HG03432 (cell line): ENCODE data around the gene SPC25.
"Not testable (repeated sequence)": the region's sequence is repeated elsewhere in the genome, so short reads cannot be mapped to it uniquely, and the experiment has no call there.

Experiments used
- ATAC-seq: cut with Tn5 transposase; IDR thresholded peaks from one replicate; pipeline ENCODE4 v1.9.1; 2021; ENCODE audit warnings: mild to moderate bottlenecking, moderate library complexity; ENCODE audit not compliant: unreplicated experiment

Gene SPC25

DNA sequence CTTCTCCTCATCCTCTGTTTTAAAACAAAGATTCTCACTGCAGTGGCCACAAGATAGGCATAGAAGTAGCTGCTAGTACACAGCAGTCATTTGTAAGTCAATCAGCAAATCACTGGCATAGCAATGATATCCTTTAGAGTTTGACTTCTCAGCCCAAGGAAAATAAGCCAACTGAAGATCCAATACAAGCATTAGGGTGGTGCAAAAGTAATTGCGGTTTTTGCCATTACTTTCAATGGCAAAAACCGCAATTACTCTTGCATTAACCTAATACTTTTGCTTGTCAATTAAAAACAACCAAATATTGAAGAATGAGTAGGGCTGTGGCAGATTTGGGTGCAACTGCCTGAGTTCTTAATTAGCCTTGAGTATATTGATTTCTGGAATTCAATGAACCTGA lies 13.7 kb upstream of the SPC25 start:
- no peak for ATAC-seq

DNA sequence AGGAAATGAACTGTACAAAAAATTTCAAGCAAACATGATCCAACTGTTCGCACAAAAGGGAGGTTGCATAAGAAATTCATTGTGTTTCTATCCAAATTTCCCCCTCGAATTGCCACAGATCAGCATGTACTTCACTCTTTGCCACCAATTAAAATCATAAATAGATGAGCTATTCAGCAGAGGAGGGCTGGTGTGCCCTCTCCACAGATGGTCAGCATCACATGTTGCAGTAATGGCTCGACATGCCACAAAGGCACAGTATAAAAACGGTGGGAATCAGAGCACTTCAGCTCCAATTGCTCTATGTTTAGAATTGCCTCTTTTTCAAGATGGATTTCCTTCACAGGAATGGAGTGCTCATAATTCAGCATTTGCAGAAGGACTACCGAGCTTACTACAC lies 10.8 kb upstream of the SPC25 start, which contains the start of gene G6PC2:
Gene G6PC2 (plus strand): TSS at position 289 of the 400 bp plus-strand sequence. CDS start 41 bp downstream, at position 330.
- no peak for ATAC-seq

DNA sequence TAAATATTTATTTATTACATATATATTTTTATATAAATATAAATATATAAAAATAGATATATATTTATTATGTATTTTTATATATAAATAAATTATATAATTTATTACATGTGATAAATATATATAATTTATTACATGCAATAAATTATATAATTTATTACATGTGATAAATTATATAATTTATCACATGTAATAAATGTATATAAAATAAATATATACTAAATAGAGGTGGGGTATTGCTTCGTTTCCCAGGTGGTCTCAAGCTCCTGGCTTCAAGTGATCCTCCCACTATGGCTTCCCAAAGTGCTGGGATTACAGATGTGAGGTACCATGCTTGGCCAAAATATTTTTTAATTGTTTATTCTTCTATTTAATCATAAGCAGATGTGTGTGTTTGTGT lies 7.2 kb upstream of the SPC25 start:
- ATAC-seq = no peak

DNA sequence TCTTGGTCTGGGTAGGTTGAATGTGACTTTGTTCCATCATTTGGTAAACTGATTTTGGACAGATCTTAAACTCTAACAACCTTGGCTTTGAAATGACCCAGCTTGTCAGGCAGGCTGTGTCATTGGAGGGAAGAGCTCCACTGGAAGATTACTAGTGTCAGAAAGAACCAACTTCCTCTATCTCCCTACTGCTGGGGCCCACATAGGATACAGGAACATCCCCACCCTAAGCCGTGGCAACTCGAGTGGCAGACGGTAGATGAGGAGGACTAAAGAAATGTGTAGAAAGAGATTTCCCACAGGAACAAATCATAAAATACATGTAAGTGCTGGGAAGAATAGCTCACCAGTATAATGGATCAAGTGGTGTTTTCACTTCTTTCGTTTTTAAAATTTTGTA lies 6.6 kb upstream of the SPC25 start:
- no peak for ATAC-seq

DNA sequence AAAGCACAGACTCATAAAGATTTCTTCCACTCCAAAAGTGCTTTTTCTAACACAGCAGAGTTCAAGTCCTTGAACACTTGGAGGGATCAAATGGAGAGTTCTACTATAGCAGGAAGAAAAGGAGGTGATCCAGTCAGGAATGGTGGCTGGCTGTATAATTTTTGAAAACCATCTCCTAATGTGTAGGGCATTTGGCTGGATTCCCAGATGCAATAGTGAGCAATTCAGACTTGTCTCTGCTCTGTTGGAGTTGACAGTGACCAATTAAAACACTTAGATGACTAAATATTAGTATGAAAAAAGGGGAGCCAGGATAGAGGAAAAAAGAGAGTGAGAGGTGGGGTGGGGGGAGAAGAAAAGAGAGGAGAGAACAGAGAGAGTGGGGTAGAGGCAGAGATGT lies 5.5 kb upstream of the SPC25 start:
- ATAC-seq = no peak

DNA sequence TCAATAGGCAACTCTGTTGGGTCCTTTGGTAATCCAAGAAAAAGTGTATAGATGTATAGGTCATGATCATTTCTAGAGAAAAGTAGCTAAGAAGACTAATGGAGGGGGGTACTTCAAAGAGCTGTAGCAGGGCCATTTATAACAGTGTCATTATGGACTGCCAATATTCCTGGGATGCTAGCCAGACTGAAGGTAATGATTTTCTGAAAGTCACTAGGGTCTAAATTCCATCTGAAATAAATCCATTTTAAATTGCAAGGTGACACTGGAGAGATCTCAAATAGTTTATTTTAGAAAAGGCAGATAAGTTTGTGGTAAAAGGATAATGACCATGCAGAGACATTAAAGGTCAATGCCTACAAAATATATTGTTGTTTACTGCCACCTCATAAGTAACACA lies 4.5 kb upstream of the SPC25 start:
- ATAC-seq = no peak

DNA sequence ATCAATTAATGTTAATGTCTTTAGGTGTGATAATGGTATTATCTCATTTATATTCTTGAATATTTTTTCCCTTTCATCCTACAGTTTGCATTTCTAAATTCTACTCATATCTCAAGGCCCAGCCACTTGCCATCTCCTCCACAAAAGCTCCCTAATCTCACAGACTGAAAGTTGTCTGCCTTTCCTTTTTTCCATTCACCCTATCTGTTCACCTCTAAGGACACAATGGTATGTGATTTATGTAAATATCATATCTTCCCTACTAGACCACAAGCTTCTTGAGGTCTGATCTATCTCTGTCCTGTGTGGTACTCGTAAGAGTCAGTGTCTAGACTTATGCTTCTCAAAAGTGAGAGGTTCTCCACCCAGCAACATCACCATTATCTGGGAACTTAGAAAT lies 3.9 kb upstream of the SPC25 start:
- ATAC-seq = no peak

DNA sequence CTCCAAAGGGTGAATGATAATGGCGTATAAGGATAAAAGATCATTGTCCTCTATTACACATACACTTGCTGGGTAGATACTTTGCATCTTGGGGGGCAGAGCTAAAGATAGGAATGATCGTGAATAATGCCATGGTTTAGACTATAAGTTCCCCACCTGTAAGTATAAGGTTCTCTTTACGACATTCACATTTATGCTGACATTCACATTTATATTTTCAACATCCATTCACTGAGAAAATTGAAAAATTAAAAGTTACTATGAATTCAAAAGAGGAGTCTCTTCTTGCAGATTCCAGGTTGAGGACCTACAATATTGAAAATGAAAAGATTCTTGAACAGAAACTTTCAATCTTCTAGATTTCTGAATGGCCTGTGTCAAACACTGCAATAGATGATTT lies 2.1 kb upstream of the SPC25 start:
- ATAC-seq = no peak

DNA sequence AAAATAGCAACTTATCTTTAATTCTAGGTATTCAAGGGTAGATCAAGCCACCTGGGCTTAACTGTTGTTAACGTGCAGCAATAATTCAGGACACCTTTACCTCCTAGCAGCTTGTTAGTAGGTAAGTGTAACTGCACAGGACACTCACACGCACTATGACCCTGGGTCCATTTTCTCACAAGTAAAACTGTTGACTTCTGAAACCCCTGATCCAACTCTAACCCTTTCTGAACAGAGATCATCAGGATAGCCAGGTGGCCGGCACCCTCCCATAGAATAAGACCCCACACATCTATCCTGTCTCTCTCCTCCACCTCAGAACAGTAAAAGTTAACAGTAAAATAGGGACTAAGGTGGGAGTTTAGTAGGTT lies 610 bp downstream of the SPC25 start:
- ATAC-seq = no peak

DNA sequence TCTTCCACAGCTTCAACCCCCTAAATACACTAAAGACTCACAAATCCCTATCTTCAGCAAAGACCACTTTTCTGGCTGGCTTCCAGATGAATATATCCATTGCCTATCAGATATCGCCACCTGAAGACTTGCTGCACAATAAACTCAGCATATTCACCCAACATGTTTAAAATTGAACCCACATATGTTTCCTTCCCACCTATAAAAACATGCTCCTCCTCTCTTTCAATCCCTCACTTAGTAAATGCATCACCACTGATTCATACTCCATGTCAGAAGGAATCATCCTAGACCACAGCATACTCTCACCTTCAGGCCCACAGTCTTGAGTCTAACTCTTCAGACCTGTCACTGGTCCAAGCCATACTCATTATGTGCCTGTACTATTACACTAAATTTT lies 5.3 kb downstream of the SPC25 start:
- no peak for ATAC-seq

DNA sequence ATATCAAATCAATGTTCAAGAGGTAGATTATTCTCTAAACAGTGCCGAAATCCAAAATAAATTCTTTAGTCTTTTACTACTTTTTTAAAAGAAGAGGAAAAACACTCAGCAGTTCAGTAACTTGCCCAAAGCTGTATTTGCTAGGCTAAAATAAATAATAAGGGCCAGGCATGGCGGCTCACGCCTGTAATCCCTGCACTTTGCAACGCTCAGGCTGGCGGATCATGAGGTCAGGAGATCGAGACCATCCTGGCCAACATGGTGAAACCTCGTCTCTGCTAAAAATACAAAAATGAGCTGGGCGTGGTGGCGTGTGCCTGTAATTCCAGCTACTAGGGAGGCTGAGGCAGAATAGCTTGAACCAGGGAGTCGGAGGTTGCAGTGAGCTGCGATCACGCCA lies 8.1 kb downstream of the SPC25 start:
- not testable (repeated sequence) for ATAC-seq

DNA sequence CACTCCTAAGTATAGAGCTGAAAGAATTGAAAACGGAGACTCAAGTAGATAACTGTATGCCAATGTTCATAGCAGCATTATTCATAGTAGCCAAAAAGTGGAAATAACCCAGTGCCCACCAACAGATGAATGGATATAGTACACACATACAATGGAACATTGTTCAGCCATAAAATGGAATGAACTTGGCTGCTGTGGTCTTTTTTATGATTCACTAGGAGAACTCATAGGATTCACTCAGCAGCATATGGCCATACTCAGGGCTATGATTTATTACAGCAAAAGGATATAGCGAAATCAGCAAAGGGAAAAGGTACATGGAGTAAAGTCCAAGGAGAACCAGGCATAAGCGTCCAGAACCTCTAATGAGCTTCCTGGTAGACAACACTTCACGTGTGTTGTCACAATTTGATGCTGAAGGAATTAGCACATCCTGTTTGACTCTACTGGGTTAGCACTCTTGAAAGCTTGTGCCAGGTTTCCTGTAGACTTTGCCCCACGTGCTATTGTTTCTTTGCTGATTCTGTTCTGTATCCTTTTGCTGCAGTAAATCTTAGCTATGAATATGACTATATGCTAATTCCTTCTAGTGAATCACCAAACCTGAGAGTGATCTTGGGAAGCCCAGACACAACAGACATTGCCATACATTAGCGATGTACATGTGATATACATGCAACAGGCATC lies 15.7 kb downstream of the SPC25 start:
- ATAC-seq = no peak

DNA sequence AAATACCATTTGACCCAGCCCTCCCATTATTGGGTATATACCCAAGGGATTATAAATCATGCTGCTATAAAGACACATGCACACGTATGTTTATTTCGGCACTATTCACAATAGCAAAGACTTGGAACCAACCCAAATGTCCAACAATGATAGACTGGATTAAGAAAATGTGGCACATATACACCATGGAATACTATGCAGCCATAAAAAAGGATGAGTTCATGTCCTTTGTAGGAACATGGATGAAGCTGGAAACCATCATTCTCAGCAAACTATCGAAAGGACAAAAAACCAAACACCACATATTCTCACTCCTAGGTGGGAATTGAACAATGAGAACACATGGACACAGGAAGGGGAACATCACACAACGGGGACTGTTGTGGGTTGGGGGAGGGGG lies 19.4 kb downstream of the SPC25 start:
- not testable (repeated sequence) for ATAC-seq

DNA sequence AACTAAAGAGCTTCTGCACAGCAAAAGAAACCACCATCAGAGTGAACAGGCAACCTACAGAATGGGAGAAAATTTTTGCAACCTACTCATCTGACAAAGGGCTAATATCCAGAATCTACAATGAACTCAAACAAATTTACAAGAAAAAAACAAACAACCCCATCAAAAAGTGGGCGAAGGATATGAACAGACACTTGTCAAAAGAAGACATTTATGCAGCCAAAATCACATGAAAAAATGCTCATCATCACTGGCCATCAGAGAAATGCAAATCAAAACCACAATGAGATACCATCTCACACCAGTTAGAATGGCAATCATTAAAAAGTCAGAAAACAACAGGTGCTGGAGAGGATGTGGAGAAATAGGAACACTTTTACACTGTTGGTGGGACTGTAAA lies 19.9 kb downstream of the SPC25 start:
- ATAC-seq = not testable (repeated sequence)

DNA sequence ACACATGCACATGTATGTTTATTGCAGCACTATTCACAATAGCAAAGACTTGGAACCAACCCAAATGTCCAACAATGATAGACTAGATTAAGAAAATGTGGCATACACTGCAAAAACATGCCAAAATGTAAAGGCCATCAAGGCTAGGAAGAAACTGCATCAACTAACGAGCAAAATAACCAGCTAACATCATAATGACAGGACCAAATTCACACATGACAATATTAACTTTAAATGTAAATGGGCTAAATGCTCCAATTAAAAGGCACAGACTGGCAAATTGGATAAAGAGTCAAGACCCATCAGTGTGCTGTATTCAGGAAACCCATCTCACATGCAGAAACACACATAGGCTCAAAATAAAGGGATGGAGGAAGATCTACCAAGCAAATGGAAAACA lies 23.1 kb downstream of the SPC25 start:
- not testable (repeated sequence) for ATAC-seq

DNA sequence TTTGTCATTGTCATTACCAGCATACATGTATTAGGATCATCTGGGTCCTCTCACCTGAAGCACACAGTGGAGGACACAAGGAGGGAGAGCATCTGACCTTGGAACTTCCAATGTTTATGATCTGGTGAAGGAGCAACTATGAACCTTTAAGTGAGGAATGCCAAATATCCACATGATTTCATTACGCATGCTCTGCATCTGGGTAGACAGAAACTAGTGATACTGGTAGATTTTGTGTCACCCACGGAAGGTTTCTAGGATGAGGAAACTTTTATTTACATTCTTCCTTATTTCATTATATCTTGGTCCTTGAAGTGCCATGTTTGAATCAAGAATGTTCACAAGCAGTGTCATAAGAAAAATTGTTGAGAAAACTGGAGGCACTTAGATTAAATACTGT lies 32.1 kb downstream of the SPC25 start:
- no peak for ATAC-seq

DNA sequence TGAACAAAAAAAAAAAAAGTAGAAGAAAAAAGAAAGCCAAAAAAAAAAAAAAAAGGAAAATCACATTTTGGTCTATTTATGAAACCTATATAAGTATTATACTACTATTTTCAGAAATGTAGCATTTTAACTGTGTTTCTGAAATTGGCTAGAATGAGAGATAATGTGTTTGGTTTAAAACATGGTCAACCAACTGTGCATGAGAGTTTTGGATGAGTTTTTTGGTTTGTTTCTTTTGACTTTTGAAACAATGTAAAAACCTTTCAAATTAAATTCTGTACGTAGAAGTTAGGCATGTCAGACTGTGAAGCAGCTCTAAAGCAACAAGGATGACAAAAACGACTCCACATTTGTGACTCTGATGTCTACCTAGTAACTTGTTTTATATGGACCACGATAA lies 34.6 kb downstream of the SPC25 start:
- ATAC-seq = no peak

DNA sequence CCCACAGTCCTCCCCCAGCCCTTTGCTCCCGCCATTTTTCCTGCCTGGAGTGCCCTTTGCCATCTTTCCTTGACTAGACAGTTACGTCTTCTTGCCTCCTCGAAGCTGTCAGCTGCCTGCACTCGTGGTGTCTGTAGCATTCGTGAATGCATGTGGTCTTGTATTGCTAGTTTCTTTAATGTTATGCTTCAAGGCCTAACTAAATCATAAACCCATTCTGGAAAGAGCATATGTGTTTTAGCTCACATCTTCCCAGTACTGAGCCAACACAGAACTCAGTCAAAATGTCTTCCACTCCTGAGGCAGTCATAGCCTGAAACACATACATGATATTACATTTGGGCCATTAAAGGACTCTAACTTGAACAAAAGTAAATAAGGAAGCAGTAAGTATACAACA lies 35.6 kb downstream of the SPC25 start:
- ATAC-seq = no peak

DNA sequence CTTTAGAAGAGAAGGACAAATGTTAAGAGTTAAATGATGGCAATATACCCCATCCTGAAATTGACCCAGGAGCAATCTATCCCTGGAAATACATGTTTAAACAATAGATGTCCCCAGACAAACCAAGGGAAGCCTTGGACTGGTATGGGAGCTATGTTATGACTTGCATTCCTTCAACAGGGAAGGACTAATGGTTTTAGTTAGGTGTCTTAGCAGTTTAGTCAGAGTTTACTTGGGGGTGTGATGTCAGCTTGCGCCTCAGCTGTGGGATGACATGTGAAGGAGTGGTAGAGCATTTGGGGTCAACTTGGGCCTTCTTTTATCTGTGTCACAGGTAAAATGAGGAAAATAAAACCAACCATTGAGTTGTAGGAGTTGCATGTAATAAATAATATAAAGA lies 36.8 kb downstream of the SPC25 start:
- no peak for ATAC-seq

DNA sequence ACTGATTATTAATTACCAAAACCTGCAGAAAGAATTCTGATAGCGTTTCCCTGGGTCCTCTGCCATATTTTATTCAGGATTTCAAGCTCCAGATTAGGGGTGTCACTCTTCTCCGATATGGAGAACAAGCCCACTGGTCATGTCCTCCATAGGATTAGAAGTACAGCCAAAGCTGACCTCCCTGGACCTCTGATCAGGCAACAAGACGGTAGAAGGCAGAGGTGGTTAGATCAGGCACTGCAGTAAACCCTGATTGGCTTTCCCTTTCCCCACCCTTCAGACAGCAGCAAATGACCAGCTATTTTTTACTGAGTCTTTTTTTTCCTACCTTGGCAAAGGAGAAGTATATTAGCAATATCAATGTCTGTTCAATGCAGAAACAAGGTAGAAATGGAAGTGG lies 37.7 kb downstream of the SPC25 start:
- ATAC-seq = no peak

DNA sequence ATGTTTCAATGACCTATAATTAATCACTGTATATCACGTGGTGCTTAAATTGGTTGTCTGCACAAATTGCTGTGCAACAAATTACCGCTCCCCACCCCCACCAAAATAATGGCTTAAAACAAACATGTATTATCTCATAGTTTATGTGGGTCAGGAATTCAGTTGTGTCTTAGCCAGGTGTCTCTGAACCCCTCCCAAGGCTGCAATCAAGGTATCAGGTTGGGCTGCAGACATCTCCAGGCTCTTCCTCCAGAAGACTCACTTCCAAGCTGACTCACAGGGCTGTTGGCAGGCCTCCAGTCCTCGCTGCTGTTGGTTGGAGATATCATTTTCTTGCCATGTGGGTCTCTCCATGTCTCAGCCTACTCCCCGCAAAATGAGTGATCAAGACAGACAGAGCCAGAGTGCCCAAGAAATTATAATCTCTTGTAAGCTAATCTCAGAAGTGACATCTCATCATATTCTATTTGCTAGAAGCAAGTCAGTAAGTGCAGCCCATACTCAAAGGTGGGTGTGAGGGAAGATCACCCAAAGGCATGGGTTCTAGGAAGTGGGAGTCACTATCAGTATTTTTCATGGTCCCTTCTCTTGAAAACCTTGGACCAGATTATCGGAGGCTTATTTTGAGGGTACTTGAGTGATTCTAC lies 38.4 kb downstream of the SPC25 start:
- no peak for ATAC-seq

DNA sequence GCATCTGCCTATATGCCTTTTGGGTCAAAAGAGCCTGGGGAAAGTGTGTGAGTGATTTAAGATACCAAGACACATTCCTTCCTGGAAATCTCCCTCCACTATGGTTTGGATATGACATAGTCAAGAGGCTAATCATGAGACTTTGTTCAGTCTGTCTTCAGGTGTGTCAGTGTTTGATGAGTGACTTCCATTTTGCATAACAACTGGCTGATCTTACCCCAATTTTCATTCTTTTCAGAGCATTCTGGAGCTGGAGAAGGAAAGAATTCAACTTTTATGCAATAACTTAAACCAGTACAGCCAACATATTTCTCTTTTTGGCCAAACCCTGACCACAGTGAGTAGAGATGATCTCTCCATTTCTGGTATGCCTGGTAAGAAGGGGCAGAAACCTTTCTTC lies 39.4 kb downstream of the SPC25 start:
- ATAC-seq = no peak

DNA sequence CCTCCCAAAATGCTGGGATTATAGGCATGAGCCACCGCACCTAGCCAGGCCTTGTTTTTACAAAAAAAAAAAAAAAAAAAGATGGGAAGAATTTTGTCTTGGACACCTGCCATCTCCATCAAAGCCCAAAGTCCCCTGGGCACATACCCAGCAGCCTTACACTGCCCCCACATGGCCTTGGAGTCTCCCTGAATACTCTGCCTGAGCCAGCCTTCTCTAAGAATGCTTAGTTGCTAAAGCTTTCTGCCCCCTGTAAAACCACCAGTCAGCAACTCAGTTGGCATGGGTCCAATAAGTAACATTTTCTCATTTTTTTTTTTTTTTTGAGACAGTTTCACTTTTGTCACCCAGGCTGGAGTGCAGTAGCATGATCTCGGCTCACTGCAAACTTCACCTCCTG lies 40.6 kb downstream of the SPC25 start:
- ATAC-seq = peak; percentile 45
